Hepatocyte (in vitro differentiated cells): ENCODE data around the gene BACH2.

Experiments used
- CTCF ChIP-seq: fragments of 200-600 bp; sonication (generic); IDR thresholded peaks from 2 replicates; pipeline ENCODE4 v1.5.1; 2016; ENCODE audit warnings: antibody characterized with exemption, mild to moderate bottlenecking; ENCODE audit not compliant: poor library complexity
- EZH2 ChIP-seq: fragments of 200-600 bp; sonication (generic); IDR thresholded peaks from 2 replicates; pipeline ENCODE4 v1.6.1; 2016; ENCODE audit warnings: antibody characterized with exemption, mild to moderate bottlenecking, borderline replicate concordance

- TF ChIP-seq CTCF: no peak
- TF ChIP-seq EZH2: no peak
Observed at GRCh38 chr6:90040931-90041330, 255.7 kb downstream of the BACH2 start.
